NCI-H2196 treated with DMSO at 0.1 percent for 48 hours (cell line): ENCODE results near the gene PRADC1.

ENCODE experiments used
- DNase-seq: peaks from one replicate; lab custom pipeline; 2025; ENCODE audit not compliant: unreplicated experiment; lab: John Stamatoyannopoulos, UW

PRADC1 gene

GRCh38 chr2:73238149-73238548 is 5.1 kb upstream of the PRADC1 start:
- no peak for DNase-seq

GRCh38 chr2:73237168-73237567 is 4.1 kb upstream of the PRADC1 start:
- DNase-seq = no peak

GRCh38 chr2:73235315-73236028 is 2.4 kb upstream of the PRADC1 start:
- DNase-seq = no peak

GRCh38 chr2:73233932-73234832 is 1.1 kb upstream of the PRADC1 start, which contains the start of gene CCT7:
TSS of gene CCT7 (plus strand) at chr2:73234308. CDS start at chr2:73234379, 71 bp downstream.
- DNase-seq = peak; percentile 70

DNA sequence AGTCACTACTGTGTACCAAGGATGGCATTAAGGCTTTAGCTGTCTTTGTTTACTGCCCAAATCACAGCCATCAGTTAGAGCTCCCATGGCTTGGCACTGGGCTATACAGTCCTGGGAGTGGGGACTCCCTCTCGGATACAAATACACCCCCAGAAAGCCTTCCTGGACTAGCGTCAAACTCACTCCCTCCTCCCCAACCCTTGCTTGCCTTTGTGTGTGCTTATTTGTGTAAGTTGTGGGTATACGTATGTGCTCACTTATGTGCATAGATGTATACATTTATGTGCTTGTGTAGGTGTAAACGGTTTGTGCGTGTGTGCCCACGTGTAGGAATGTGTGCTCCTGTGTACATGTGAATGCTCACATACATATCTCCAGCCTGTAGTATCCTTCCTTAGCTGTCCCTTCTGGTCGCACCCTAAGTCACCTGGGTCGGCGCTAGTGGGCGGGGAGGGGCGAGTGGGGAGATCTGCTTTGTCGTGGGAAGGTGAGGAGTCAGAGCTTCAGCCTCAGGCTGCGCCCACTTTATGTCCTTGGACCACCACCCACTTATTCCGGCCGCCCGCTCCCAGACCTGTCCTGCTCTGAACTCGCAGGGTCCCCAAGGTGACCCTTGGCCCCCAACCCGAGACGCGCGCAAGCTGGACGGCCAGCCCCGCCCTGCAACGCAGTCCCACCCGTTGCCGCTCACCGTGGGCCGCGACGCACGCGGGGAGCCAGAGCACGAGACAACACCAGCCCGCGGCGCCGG is 461 bp downstream of the PRADC1 start:
- no peak for DNase-seq

DNA sequence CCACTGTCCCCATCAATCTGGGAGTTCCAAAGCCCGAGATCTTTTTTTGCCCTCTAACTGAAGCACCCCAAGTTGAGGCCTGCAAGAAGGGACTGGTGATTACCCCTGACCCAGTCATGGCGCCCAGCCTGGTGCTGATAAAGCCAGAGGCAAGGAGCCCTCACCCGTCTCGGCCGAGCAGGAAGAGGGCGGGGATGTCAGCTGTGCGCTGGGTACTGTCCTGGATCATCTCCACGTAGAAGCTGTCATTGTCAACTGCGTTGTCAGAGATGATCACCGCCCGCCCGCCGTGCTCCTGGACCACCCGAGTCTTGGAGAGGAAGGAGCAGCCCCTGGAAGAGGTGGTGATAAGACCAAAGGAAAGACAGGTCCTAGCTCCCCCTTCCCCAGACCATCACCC is 4.4 kb downstream of the PRADC1 start:
- no peak for DNase-seq

DNA sequence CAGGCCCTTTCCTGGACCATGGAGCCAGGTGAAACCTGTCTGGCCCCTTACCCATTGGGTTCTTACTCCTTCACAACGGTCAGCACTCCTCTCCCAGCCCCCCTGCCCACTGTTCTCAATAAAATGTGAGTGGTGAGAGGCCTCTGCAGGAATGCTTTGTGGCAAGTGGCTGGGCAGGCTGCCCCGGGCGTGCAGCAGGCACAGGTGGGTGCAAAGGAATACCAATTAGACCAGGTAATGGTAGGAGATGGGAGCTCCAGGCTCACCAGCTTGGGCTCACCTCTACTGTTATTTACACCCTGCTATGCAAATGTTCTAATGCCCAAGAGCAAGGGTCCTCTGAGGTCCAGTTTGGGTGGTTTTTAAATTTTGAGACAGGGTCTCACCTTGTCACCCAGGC is 6.0 kb downstream of the PRADC1 start:
- no peak for DNase-seq

DNA sequence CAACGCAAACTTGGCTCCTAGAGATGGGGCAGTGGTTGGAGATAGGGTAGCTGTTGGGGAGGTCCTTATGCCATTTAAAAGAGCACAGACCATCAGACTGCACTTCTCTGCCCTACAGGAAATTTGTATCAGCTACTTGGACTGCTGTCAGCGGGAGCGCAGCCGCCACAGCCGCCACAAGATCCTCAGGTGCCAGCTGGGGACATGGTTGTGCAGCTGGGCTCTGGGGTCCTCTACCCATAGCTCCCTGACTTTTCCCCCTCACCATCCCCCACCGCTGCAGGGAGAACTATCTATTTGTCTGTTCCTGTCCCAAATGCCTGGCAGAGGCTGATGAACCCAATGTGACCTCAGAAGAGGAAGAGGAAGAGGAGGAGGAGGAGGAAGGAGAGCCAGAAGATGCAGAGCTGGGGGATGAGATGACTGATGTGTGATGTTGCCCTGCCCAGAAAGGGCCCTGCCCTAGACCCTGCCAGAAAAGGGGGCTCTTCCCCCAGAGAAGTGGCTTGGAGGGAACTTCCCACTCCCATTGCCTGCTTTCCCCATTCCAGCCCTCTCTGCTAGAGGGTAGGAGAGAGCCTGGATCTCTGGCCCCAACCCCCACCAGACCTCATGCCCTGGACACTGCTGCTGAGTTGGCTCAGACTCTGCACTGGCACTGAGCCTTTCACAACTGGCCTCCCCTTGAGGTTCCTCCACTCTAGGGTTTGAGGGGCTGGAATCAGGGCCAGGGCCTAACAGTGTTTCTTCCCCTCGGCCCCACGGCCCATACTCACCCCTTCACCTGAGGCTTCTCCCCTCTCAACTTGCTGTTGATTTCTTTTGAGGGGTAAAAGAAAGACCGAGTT is 7.3 kb downstream of the PRADC1 start:
- no peak for DNase-seq

- no peak for DNase-seq
Measured at GRCh38 chr2:73223821-73224220, 9.2 kb downstream of the PRADC1 start.

GRCh38 chr2:73218298-73218697 is 14.7 kb downstream of the PRADC1 start:
- no peak for DNase-seq

- DNase-seq = no peak
Measured at GRCh38 chr2:73217826-73218225, 15.2 kb downstream of the PRADC1 start.

GRCh38 chr2:73217160-73217559 is 15.9 kb downstream of the PRADC1 start:
- DNase-seq = no peak

DNA sequence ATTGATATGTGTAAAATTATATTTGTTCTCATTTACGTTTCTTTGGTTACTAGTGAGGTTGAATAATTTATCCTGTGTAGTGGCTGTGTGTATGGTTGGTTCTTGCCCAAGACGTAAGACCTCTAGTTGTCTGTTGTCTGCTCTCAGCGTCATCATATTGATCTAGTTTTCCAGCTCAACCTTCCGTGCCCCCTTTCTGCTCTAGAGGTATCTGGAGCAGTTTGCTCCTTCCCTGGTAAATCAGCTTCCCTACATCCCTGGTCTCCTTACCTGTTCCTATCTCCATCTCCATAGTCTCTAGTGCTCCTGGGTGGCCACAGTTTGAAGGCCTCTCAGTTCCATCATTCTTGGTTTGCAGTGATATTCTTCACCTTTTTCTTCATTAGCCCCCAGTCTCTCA is 17.8 kb downstream of the PRADC1 start:
- no peak for DNase-seq

DNA sequence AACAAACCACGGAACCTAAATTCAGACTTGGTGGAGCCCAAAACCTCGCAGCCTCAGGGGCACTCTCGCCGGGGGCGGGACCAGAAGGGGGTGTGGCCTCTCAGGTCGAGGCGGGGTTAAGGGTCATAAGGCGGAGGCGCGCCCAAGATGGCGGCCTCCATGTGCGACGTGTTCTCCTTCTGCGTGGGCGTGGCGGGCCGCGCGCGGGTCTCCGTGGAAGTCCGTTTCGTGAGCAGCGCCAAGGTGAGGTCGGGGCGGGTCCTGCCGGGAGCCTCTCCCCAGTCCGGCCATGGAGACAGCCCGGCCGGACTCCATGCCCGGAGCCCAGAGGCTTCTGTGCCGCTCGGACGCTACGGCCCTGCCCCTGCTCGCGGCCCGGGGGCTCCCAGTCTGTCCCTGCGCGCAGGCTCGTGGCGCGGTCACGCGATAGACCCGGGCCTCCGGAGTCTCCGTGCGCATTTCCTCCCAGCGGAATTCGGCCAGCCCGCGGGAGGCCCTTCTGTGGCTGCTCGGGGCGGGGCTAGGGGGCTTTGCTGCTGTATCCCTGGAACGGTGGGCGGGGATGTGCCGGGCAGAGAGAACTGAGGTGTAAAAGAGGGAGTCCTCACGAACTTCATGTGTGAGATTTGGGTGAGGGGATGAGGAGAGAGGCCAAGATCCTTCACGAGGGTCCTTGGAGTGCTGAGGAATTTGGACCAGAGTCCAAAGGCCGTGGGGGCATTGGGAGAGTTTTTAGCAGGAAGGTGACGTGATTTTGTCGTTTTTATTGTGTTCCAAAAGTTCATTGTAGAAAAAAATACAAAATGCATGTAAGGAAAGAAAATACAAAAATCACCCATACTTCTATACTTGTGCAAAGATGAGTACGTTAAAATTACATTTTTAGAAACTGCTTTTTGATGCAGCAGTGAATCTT is 18.7 kb downstream of the PRADC1 start, which contains the start of gene SMYD5:
TSS of gene SMYD5 (plus strand) at position 126 of the 916 bp plus-strand sequence. CDS start at position 148, 22 bp downstream.
- DNase-seq = peak; percentile 42

DNA sequence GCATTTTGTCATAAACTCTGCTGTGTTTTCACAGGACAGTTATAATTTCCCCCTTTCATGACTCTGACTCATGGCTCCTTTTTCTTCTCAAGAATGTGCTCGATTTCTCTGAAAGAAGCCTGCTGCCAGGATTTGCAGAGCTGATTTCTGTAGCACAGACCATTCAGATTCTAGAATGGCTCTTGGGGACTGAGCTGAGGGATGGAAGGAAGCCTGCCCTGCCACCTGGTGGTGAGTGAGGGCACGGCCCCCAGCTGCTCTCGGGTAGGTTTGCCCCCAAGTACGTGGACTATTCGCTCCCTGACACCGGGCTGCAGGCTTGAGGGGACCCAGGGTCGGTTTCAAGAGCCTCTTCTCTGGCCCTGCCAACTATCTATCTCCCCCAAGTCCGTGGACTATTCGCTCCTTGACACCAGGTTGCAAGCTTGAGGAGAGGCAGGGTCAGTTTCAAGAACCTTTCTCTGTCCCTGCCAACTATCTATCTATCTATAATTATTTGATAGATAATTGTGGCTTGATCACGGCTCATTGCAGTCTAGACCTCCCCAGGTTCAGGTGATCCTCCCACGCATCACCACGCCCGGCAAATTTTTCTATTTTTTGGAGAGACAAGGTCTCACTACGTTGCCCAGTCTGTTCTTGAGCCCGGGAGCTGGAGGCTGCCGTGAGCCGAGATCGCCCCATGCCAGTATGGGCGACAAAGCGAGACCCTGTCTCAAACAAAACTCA is 20.4 kb downstream of the PRADC1 start:
- DNase-seq = peak; percentile 13

DNA sequence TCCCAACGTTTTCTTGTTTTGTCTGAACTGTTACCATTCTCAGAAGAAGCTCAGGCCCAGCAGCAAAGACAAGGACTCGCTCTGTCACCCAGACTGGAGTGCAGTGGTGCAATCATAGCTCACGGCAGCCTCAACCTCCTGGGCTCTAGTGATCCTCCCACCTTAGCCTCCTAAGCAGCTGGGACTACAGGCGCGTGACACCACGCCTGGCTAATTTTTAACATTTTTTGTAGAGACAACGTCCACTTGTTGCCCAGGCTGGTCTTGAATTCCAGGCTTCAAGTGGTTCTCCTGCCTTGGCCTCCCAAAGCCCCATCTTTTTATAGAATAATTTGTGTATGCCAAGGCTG is 21.0 kb downstream of the PRADC1 start:
- no peak for DNase-seq

GRCh38 chr2:73210696-73211095 is 22.3 kb downstream of the PRADC1 start:
- DNase-seq = no peak

DNA sequence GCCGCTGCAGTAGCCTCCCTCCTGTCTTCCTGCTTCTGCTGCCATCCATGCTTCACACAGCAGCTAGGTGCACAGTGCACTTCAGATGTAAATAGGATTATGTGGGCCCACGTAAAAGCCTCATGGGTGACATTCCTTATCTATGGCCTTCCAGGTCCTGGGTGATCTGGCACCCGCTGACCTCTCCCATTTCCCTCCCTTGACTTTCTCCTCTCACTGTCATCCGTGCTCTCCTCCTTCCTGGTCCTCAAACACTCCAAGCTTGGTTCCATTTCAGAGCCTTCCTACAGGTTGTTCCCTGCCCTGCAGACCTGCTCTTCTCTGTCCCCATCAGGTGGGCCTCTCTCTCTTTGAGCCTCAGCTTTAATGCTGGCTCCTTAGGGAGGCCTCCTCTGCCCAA is 23.0 kb downstream of the PRADC1 start:
- no peak for DNase-seq

DNA sequence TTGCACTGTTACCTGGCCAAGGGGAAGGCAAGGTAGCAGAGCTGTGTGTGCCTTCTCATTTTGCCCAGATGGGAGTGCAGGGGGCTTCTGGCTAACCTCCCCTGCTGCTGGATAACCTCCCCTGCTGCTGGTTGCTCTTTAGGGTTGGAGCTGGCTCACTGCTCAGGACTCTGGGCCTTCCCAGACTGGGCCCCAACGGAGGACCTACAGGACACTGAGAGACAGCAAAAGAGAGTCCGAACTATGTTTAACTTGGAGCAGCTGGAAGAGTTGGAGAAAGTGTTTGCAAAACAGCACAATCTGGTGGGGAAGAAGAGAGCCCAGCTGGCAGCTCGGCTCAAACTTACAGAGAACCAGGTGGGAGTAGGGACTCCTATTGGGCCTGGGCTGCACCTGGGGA is 24.8 kb downstream of the PRADC1 start:
- no peak for DNase-seq
